Fibroblast of the aortic adventitia (primary cell): Measurements from ENCODE around the gene PRMT2. TPM values are rescaled to one million over a fixed set of nuclear protein-coding genes. Genes with fewer than 3 reads are reported as not detected.

Source experiments
- DNase-seq: peaks from one replicate; pipeline ENCODE4 v3.0.0-alpha.2; 2010; ENCODE audit warnings: low read depth
- H3K4me3 ChIP-seq: 2 replicates; pipeline ENCODE4 v1.5.1; 2011; ENCODE audit warnings: low read depth, mild to moderate bottlenecking, control low read depth, low read length, moderate library complexity
- total RNA-seq: library from RNA; depleted of rRNA; stranded (reverse); fragments of >200 nt; gene quantifications from 2 replicates; pipeline ENCODE4 v1.2.3, GENCODE V29; 2012; ENCODE audit warnings: low replicate concordance
- TF ChIP-seq, protein P1 (sequence below): IDR thresholded peaks from 2 replicates; pipeline ENCODE4 v1.5.1; 2011; ENCODE audit warnings: mild to moderate bottlenecking, low read length, control low read depth, inconsistent platforms; ENCODE audit not compliant: insufficient read depth

PRMT2 gene
- total RNA-seq, 1 donor: 96.6 TPM

DNA sequence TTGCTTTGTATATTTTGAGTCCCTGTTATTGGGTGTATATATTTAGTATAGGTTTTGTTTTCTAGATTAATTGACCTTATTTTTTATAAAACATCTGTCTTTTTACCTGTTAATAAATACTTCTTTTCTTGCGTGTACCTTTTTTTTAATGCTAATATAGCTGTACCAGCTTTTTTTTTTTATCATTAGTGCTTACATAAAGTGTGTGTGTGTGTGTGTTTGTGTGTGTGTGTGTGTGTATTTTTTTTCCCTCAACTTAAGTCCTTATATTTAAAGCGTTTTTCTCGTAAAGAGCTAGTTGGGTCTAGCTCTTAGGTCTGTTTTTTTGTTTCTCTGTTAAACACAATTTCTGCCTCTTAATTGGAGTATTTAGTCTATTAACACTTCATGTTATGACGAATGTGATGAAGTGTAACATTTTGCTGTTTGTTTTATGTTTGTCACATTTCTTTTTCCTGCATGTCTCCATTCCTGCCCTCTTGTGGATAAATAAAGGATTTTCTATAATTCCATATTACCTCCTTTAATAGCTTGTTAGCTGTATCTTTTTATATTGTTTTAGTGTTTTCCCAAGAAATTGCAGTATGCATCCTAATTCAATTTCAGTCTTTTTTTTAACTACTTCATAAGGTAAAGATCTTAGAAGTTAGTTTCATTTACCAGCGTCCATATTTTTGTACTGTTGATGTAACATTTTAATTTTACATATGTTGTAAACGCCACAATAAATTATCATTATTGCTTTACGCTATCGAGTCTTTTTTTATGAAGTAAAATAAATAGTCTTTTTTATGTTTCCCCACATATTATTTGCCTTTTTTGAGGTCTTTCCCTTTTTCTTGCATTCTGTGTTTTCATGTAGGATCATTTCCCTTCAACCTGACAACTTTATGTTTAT lies 4.3 kb downstream of the PRMT2 start:
- TF ChIP-seq, protein P1, sequence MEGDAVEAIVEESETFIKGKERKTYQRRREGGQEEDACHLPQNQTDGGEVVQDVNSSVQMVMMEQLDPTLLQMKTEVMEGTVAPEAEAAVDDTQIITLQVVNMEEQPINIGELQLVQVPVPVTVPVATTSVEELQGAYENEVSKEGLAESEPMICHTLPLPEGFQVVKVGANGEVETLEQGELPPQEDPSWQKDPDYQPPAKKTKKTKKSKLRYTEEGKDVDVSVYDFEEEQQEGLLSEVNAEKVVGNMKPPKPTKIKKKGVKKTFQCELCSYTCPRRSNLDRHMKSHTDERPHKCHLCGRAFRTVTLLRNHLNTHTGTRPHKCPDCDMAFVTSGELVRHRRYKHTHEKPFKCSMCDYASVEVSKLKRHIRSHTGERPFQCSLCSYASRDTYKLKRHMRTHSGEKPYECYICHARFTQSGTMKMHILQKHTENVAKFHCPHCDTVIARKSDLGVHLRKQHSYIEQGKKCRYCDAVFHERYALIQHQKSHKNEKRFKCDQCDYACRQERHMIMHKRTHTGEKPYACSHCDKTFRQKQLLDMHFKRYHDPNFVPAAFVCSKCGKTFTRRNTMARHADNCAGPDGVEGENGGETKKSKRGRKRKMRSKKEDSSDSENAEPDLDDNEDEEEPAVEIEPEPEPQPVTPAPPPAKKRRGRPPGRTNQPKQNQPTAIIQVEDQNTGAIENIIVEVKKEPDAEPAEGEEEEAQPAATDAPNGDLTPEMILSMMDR: peak; percentile 50
- DNase-seq: peak; percentile 58
- H3K4me3 ChIP-seq: no peak overlapping the region

DNA sequence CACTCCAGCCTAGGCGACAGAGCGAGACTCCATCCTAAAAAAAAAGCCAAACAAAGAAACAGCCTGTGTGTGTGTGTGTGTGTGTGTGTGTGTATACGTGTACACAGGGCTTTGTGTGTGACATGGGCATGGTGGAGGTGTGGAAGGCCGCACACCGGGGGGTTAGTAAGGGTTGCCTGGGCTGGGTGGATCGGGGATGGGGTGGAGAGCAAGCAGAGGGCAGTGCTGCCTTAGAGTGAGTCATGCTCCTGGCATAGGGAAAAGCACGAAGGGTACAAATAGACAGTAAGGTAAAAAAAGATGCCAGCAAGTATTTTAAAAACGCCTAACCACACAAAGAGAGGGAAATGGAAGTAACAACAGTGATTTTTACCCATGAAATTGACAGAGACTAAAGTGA lies 6.2 kb downstream of the PRMT2 start:
- no peak for DNase-seq
- no peak overlapping the region for H3K4me3 ChIP-seq

DNA sequence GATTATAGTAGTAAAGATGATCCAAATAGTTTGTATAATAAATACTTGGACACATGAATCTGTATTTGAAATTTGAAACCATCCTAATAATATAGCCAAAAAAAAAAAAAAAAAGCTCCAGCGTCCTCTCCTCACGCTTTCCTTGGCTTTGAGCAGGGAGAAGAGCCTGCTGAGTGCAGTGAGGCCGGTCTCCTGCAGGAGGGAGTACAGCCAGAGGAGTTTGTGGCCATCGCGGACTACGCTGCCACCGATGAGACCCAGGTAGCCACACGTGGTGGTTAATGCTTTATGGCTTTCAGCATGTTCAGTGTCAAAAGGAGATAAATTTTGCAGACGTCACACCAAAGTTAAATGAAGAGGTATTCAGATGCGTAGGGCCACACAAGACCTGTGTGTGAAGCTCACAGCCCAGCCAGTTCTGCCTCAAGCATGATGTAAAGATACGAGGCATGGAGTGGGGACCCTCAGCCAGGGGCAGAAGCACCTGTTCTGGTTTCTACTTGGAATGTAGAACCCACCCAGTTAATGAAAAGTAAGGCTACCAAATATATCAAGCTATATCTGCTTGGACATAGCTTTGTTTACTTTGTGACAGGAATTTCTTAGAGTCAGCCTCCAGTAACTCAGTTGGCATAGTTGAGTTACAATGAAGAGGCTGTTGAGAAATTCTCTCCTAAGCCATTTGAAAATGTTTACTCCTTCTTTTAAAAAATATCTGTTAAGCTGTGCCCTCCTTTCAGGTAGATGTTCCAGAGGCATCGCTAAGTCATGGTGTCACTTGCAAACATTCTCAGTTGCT lies 8.1 kb downstream of the PRMT2 start:
- H3K4me3 ChIP-seq: no peak overlapping the region
- no peak for DNase-seq
- TF ChIP-seq, protein P1: no peak

More for the DNA sequence above, 6.2 kb downstream of the PRMT2 start:
- TF ChIP-seq, protein P1: no peak

DNA sequence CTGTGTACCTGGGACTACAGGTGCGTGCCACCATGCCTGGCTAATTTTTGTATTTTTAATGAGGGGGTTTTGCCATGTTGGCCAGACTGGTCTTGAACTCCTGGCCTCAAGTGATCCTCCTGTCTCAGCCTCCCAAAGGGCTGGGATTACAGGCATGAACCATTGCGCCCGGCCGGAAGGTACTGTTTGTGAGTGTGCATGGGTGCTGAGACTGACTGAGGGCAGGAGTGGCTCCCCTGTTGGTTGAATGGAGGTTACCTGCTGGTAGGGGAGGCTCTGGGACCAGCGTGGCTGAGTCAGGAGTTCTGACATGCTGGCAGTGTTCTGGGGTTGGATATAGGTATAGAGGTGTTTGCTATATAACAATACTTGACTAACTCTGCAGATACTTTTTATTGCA lies 10.4 kb downstream of the PRMT2 start:
- DNase-seq: no peak
- H3K4me3 ChIP-seq: no peak overlapping the region
- TF ChIP-seq, protein P1: no peak

DNA sequence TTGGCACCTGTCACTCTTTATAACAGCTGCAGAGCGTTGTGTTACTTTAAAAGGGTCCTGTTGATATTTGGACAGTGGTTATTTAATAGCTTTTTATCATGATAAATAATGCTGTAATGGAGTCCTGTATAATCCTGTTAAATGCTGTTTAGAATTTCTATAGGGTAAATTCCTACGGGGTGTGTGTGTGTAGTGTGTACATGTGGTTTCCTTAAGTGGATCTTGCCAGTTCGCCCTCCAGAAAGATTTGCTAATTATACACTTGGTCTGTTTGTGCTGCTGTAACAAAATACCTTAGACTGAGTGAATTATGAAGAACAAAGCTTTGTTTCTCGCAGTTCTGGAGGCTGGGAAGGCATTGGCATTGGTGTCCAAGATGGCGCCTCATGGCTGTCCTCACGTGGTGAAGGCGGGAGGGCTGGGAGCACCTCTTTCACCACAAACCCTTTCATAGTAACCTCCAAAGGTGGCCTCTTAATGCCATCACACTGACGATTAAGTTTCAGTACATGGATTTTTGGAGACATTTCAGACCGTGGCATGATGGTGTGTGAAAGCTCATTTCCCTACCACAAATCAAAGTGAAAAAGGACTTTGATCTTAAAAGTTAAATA lies 11.2 kb downstream of the PRMT2 start:
- no peak for DNase-seq
- TF ChIP-seq, protein P1: no peak
- H3K4me3 ChIP-seq: no peak overlapping the region

DNA sequence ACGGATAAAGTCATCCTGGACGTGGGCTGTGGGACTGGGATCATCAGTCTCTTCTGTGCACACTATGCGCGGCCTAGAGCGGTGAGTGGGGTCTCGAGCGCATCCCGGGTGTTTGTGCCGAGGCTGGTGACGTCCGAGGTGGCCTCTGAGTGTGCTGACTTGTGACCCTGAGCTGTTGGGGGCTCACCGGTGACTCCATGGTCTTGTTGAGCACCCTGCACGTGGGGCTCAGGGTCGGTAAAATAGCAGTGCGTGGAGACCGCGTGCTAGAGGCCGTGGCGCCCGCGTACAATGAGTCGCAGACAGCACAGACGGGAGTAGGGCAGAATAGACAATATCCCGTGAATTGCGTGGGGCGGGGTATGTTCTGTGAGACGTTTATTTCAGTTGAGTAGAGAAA lies 13.1 kb downstream of the PRMT2 start:
- H3K4me3 ChIP-seq: no peak overlapping the region
- TF ChIP-seq, protein P1: no peak
- DNase-seq: no peak
